ENCODE results near the gene SALL2. TPM values are rescaled to one million over a fixed set of nuclear protein-coding genes. Genes with fewer than 3 reads are reported as not detected.

SALL2 gene
- polyA plus RNA-seq, 1 of the 3 experiments (the other 2 are of a cell fraction), result 9.1 TPM

GRCh38 chr14:21496453-21496852, 29.7 kb downstream of the SALL2 start:
- Histone ChIP-seq H3K27ac (ENCODE audit: low read depth in 2 of 2, low read length in 1 of 2) (no peak overlapping the region), H3K79me2 (ENCODE audit: insufficient read depth) (peaks cover 3% of the 10 kb centered on the region; the same call in 1 of the 2 replicates), H4K20me1 (ENCODE audit: insufficient read depth) (no peaks in the 10 kb centered on the region), H3K9me2 (no peaks in the 10 kb centered on the region), H3K9ac (no peak overlapping the region), H3K27me3 (ENCODE audit: insufficient read depth) (no peaks in the 10 kb centered on the region), H3K4me1 (ENCODE audit: control insufficient read depth in 1 of 2, insufficient read depth in 2 of 2, low read depth in 1 of 2, low read length in 1 of 2) (peaks cover 0 to 6% of the 10 kb centered on the region in 2 experiments; a peak in 1 of 4 replicates), H3K36me3 (replicated peaks in 1 of 2; ENCODE audit: control insufficient read depth in 1 of 2, insufficient read depth in 2 of 2, low read length in 1 of 2) (peaks cover 69 to 78% of the 10 kb centered on the region in 2 experiments), H3K4me3 (ENCODE audit: low read depth in 2 of 2, low read length in 1 of 2) (no peak overlapping the region), H3K4me2 (no peak overlapping the region), H2AFZ (ENCODE audit: low read depth) (no peak overlapping the region), H3F3A (replicated peaks; ENCODE audit: insufficient read depth) (peaks cover 25% of the 10 kb centered on the region), H3K9me3 (no peaks in the 10 kb centered on the region)
- no peak for DNase-seq
- no peak for TF ChIP-seq EP300 (IDR thresholded peaks at IDR 0.05; ENCODE audit: borderline replicate concordance in 1 of 2, low read depth in 1 of 2, low read length in 1 of 2)
- no peak for TF ChIP-seq TEAD4 (IDR thresholded peaks at IDR 0.05; ENCODE audit: borderline replicate concordance, insufficient read depth)
- no peak for TF ChIP-seq USF1 (IDR thresholded peaks at IDR 0.05; ENCODE audit: borderline replicate concordance, low read depth)
- no peak for TF ChIP-seq POLR2AphosphoS5 (IDR thresholded peaks at IDR 0.05; ENCODE audit: low read depth, low read length)
- TF ChIP-seq GABPA (IDR thresholded peaks at IDR 0.05; ENCODE audit: low read depth), result no peak
- TF ChIP-seq RFX5 (IDR thresholded peaks at IDR 0.05; ENCODE audit: low read length), result no peak
- TF ChIP-seq ZBTB33 (IDR thresholded peaks at IDR 0.05; ENCODE audit: borderline replicate concordance, low read depth), result no peak
- no peak for TF ChIP-seq JUND (IDR thresholded peaks at IDR 0.05)
- no peak for TF ChIP-seq CHD2 (IDR thresholded peaks at IDR 0.05; ENCODE audit: low read length, partially characterized antibody)
- TF ChIP-seq TAF1 (IDR thresholded peaks at IDR 0.05; ENCODE audit: borderline replicate concordance, low read depth, low read length), result no peak
- no peak for TF ChIP-seq PBX3 (IDR thresholded peaks at IDR 0.05)
- no peak for TF ChIP-seq FOSL2 (IDR thresholded peaks at IDR 0.05; ENCODE audit: borderline replicate concordance, low read depth)
- TF ChIP-seq RXRA (IDR thresholded peaks at IDR 0.05; ENCODE audit: borderline replicate concordance, low read depth), result no peak
- ChIA-PET POLR2A (no interaction called here), CTCF (interaction anchor here (0.7 to 5.2 kb wide), 4 partner anchors 13 to 392 kb away, joined by 3 to 49 read pairs (median 7); partner anchors contain the start of genes METTL3, RAB2B and TOX4)
- WGBS (ENCODE audit: low lambda C conversion rate), result 94% methylated on average over 2 of the region's 2 CpGs

All from SK-N-SH (cell line).